Lower lobe of right lung (tissue), 2 donors: ENCODE measurements around the gene PTPRM. TPM values are rescaled to one million over a fixed set of nuclear protein-coding genes. Genes with fewer than 3 reads are reported as not detected.

Source experiments
- ATAC-seq, 2 donors: fragments of 200-7000 bp; cut with Tn5 transposase; one replicate each; pipeline ENCODE4 v1.9.1; 2020 to 2022; ENCODE audit warnings: mild to moderate bottlenecking in 2 of 2, moderate library complexity in 2 of 2
- DNase-seq: peaks from one replicate; pipeline ENCODE4 v3.0.0-alpha.2; 2020
- H3K27ac ChIP-seq: fragments of 200-600 bp; one replicate; pipeline ENCODE4 v1.8.0; 2022
- H3K27me3 ChIP-seq: fragments of 200-600 bp; one replicate; pipeline ENCODE4 v1.8.0; 2022; ENCODE audit warnings: low read depth
- H3K36me3 ChIP-seq: fragments of 200-600 bp; one replicate; pipeline ENCODE4 v1.8.0; 2022; ENCODE audit warnings: mild to moderate bottlenecking
- H3K4me1 ChIP-seq: fragments of 200-600 bp; one replicate; pipeline ENCODE4 v1.8.0; 2022
- H3K4me3 ChIP-seq: fragments of 200-600 bp; one replicate; pipeline ENCODE4 v1.8.0; 2022; ENCODE audit warnings: mild to moderate bottlenecking
- H3K9me3 ChIP-seq: fragments of 200-600 bp; one replicate; pipeline ENCODE4 v1.8.0; 2022
- CTCF ChIP-seq: fragments of 200-600 bp; IDR thresholded peaks from one replicate; pipeline ENCODE4 v1.8.0; 2022; ENCODE audit warnings: antibody characterized with exemption, mild to moderate bottlenecking
- intact Hi-C: fragments of 100-400 bp; cut with DNase I; formaldehyde crosslinking; loops from one replicate; pipeline ENCODE4 v1.11.0; 2022
- total RNA-seq: library from RNA; stranded (reverse); fragmentation: NEBNext Ultra II Directional; extraction: Animal tissue kit (Norgen Biotek cat#: 25700); gene quantifications from one replicate; pipeline ENCODE4 v1.2.1, GENCODE V29; 2021
- donor health status: DM: no; HTN: yes; CAD: no; lungs with severe emphysema.

The PTPRM gene
- total RNA-seq, 1 donor from 2014 or later = 85.2 TPM

GRCh38 chr18:7567474-7568425 lies 634 bp downstream of the PTPRM start:
- Histone ChIP-seq H3K27me3 (no peaks in the 10 kb centered on the region), H3K4me1 (peaks cover 42% of the 10 kb centered on the region), H3K9me3 (no peaks in the 10 kb centered on the region), H3K27ac (peak overlapping the region; percentile 95), H3K36me3 (no peaks in the 10 kb centered on the region), H3K4me3 (peak overlapping the region; percentile 89)
- DNase-seq (peak; percentile 68), ATAC-seq (peak; percentile 53 to 58)
- no peak for TF ChIP-seq CTCF
- intact Hi-C loops = no loop called here

GRCh38 chr18:7568426-7568825 lies 1.3 kb downstream of the PTPRM start:
- intact Hi-C loops = no loop called here
- Histone ChIP-seq H3K4me3 (peak overlapping the region; percentile 89), H3K36me3 (no peaks in the 10 kb centered on the region), H3K27ac (peak overlapping the region; percentile 95), H3K27me3 (no peaks in the 10 kb centered on the region), H3K4me1 (peaks cover 48% of the 10 kb centered on the region), H3K9me3 (no peaks in the 10 kb centered on the region)
- peak; percentile 36 for TF ChIP-seq CTCF
- DNase-seq (peak; percentile 62), ATAC-seq (peak; percentile 18 to 24)

- H3K27me3 ChIP-seq = no peaks in the 10 kb centered on the region
- intact Hi-C loops = no loop called here
- no peak for TF ChIP-seq CTCF
- no peaks in the 10 kb centered on the region for H3K9me3 ChIP-seq
- DNase-seq (no peak), ATAC-seq (no peak)
- H3K4me3 ChIP-seq = no peak overlapping the region
- no peak overlapping the region for H3K27ac ChIP-seq
- no peaks in the 10 kb centered on the region for H3K36me3 ChIP-seq
- H3K4me1 ChIP-seq = peaks cover 44% of the 10 kb centered on the region
These were observed 4.5 kb downstream of the PTPRM start for GRCh38 chr18:7571626-7572025.

GRCh38 chr18:7572822-7573221 lies 5.7 kb downstream of the PTPRM start:
- H3K36me3 ChIP-seq = no peaks in the 10 kb centered on the region
- TF ChIP-seq CTCF = no peak
- no peak overlapping the region for H3K27ac ChIP-seq

GRCh38 chr18:7575465-7576028 lies 8.4 kb downstream of the PTPRM start:
- DNase-seq (no peak), ATAC-seq (no peak)
- intact Hi-C loops = no loop called here

More at GRCh38 chr18:7572822-7573221, 5.7 kb downstream of the PTPRM start:
- intact Hi-C loops = no loop called here
- Histone ChIP-seq H3K27me3 (no peaks in the 10 kb centered on the region), H3K4me1 (peaks cover 44% of the 10 kb centered on the region), H3K4me3 (no peak overlapping the region), H3K9me3 (no peaks in the 10 kb centered on the region)
- ATAC-seq = no peak
- DNase-seq = no peak

More at GRCh38 chr18:7575465-7576028, 8.4 kb downstream of the PTPRM start:
- Histone ChIP-seq H3K9me3 (no peaks in the 10 kb centered on the region), H3K36me3 (no peaks in the 10 kb centered on the region), H3K4me3 (no peak overlapping the region), H3K27me3 (no peaks in the 10 kb centered on the region), H3K27ac (no peak overlapping the region), H3K4me1 (peaks cover 34% of the 10 kb centered on the region)
- TF ChIP-seq CTCF = no peak
